IPS-11a (cell line): ENCODE data around the gene GRAMD1B.

Experiments used
- H3K4me3 ChIP-seq: one replicate; pipeline ENCODE4 v1.5.1; 2013; ENCODE audit warnings: low read depth, low read length, control low read depth

The GRAMD1B gene

GRCh38 chr11:123408619-123409455 is 21.2 kb upstream of the GRAMD1B start:
- H3K4me3 ChIP-seq: no peak overlapping the region

- no peak overlapping the region for H3K4me3 ChIP-seq
Measured at GRCh38 chr11:123409456-123410217, 20.4 kb upstream of the GRAMD1B start.

GRCh38 chr11:123410218-123410549 is 19.9 kb upstream of the GRAMD1B start:
- H3K4me3 ChIP-seq: no peak overlapping the region

GRCh38 chr11:123413636-123414035 is 16.4 kb upstream of the GRAMD1B start:
- H3K4me3 ChIP-seq: no peak overlapping the region

GRCh38 chr11:123416566-123416965 is 13.5 kb upstream of the GRAMD1B start:
- no peak overlapping the region for H3K4me3 ChIP-seq

- no peak overlapping the region for H3K4me3 ChIP-seq
Measured at GRCh38 chr11:123418351-123419114, 11.5 kb upstream of the GRAMD1B start.

- no peak overlapping the region for H3K4me3 ChIP-seq
Measured at GRCh38 chr11:123419731-123420452, 10.2 kb upstream of the GRAMD1B start.

- H3K4me3 ChIP-seq: no peak overlapping the region
Measured at GRCh38 chr11:123421589-123421988, 8.5 kb upstream of the GRAMD1B start.

GRCh38 chr11:123425367-123425766 is 4.7 kb upstream of the GRAMD1B start:
- no peak overlapping the region for H3K4me3 ChIP-seq

GRCh38 chr11:123426789-123427188 is 3.3 kb upstream of the GRAMD1B start:
- no peak overlapping the region for H3K4me3 ChIP-seq

- no peak overlapping the region for H3K4me3 ChIP-seq
Measured at GRCh38 chr11:123427405-123427804, 2.7 kb upstream of the GRAMD1B start.

GRCh38 chr11:123428116-123428715 is 1.9 kb upstream of the GRAMD1B start:
- no peak overlapping the region for H3K4me3 ChIP-seq

- H3K4me3 ChIP-seq: peak overlapping the region; percentile 9
Measured at GRCh38 chr11:123429336-123429735, 733 bp upstream of the GRAMD1B start.

- peak overlapping the region; percentile 79 for H3K4me3 ChIP-seq
Measured at GRCh38 chr11:123430721-123431497, 840 bp downstream of the GRAMD1B start.

GRCh38 chr11:123431619-123432018 is 1.6 kb downstream of the GRAMD1B start:
- H3K4me3 ChIP-seq: peak overlapping the region; percentile 79

- H3K4me3 ChIP-seq: no peak overlapping the region
Measured at GRCh38 chr11:123434262-123434661, 4.2 kb downstream of the GRAMD1B start.

- no peak overlapping the region for H3K4me3 ChIP-seq
Measured at GRCh38 chr11:123434911-123435310, 4.8 kb downstream of the GRAMD1B start.

GRCh38 chr11:123437236-123437979 is 7.3 kb downstream of the GRAMD1B start:
- no peak overlapping the region for H3K4me3 ChIP-seq

- H3K4me3 ChIP-seq: no peak overlapping the region
Measured at GRCh38 chr11:123438131-123438627, 8.1 kb downstream of the GRAMD1B start.
